ENCODE results near the gene GUCY1A2. TPM values are rescaled to one million over a fixed set of nuclear protein-coding genes. Genes with fewer than 3 reads are reported as not detected.
"Not testable (repeated sequence)": the region's sequence is repeated elsewhere in the genome, so short reads cannot be mapped to it uniquely, and the experiment has no call there.

Gene GUCY1A2
- total and polyA plus RNA-seq, 5 donors, result 0.43 to 9.0 (median 2.4) TPM

DNA sequence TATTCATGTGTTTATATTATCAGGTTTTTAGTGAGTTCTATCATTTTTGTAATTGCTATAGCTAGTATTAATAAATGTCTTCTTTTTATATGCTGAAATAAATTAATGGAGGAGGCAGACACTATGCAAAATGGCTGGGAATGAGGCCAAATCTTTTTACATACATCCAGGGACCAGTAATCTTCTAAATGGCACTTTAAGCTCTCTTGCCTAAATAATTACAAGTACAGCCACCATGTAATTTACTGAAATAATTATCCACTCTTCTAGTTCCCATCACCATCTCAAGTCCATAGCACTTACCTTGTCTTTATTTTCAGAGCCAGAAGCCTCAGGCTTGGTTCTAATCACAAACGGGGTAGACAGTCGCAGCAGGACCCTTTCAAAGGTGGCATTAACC lies 79.1 kb downstream of the GUCY1A2 start:
- no peaks in the 10 kb centered on the region for H3K27me3 ChIP-seq (ENCODE audit: control insufficient read depth, insufficient read depth)
- no peak for DNase-seq
- no peaks in the 10 kb centered on the region for H3K9me3 ChIP-seq (ENCODE audit: control insufficient read depth, low read length)
- H3K4me3 ChIP-seq (ENCODE audit: low read length), result no peak overlapping the region
- intact Hi-C loops (cut with DNase I), result no loop called here
- H3K4me1 ChIP-seq (ENCODE audit: control insufficient read depth, insufficient read depth, low read length), result no peaks in the 10 kb centered on the region
- ATAC-seq, result no peak
- no peak overlapping the region for H3K27ac ChIP-seq (ENCODE audit: low read length)
- 69% methylated on average over 2 of the region's 2 CpGs for WGBS

GRCh38 chr11:106937111-106937510 lies 81.2 kb downstream of the GUCY1A2 start:
- H3K27ac ChIP-seq (ENCODE audit: low read length), result no peak overlapping the region
- H3K9me3 ChIP-seq (ENCODE audit: control insufficient read depth, low read length), result no peaks in the 10 kb centered on the region
- DNase-seq, result no peak
- H3K4me3 ChIP-seq (ENCODE audit: low read length), result no peak overlapping the region
- ATAC-seq, result no peak
- H3K4me1 ChIP-seq (ENCODE audit: control insufficient read depth, insufficient read depth, low read length), result no peaks in the 10 kb centered on the region
- 86% methylated on average over 1 of the region's 1 CpG for WGBS
- intact Hi-C loops (cut with DNase I), result no loop called here
- no peaks in the 10 kb centered on the region for H3K27me3 ChIP-seq (ENCODE audit: control insufficient read depth, insufficient read depth)

GRCh38 chr11:106925245-106925644 lies 93.0 kb downstream of the GUCY1A2 start:
- intact Hi-C loops (cut with DNase I), result no loop called here
- no peak overlapping the region for H3K27ac ChIP-seq (ENCODE audit: low read length)
- no peak overlapping the region for H3K4me3 ChIP-seq (ENCODE audit: low read length)
- ATAC-seq (no peak), DNase-seq (no peak)
- H3K9me3 ChIP-seq (ENCODE audit: control insufficient read depth, low read length), result no peaks in the 10 kb centered on the region
- H3K27me3 ChIP-seq (ENCODE audit: control insufficient read depth, insufficient read depth), result no peaks in the 10 kb centered on the region
- H3K4me1 ChIP-seq (ENCODE audit: control insufficient read depth, insufficient read depth, low read length), result no peaks in the 10 kb centered on the region

DNA sequence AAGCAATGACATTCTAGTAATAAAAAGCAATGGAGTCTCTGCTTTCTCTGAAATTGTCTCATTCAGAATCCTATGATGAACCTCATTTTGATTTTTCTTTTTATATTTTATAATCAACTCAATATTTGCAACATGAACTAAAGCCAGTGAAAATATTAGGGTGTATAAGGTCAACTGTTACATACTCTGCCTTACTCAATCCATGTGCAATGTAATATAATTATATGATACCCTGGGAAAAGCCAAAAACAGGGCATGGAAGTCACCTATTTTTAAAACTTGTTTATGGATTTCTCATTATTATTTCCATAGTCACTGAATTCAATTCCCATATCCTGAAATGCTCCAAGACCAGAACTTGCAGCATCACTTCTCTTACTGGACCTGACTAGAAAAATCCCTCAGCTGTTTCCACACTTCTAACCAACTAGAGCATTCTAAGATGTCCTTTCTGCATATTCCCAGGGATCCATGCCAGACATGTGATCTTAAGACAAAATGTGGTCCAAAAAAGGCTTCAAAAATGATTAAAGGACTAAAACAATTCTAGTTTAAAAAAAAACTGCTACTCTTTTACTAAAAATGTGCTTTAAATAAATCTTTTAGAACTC lies 97.3 kb downstream of the GUCY1A2 start:
- ATAC-seq (no peak), DNase-seq (no peak)
- intact Hi-C loops (cut with DNase I), result no loop called here
- Histone ChIP-seq H3K9me3 (ENCODE audit: control insufficient read depth, low read length) (no peaks in the 10 kb centered on the region), H3K27me3 (ENCODE audit: control insufficient read depth, insufficient read depth) (no peaks in the 10 kb centered on the region), H3K27ac (ENCODE audit: low read length) (no peak overlapping the region), H3K4me1 (ENCODE audit: control insufficient read depth, insufficient read depth, low read length) (no peaks in the 10 kb centered on the region), H3K4me3 (ENCODE audit: low read length) (no peak overlapping the region)

DNA sequence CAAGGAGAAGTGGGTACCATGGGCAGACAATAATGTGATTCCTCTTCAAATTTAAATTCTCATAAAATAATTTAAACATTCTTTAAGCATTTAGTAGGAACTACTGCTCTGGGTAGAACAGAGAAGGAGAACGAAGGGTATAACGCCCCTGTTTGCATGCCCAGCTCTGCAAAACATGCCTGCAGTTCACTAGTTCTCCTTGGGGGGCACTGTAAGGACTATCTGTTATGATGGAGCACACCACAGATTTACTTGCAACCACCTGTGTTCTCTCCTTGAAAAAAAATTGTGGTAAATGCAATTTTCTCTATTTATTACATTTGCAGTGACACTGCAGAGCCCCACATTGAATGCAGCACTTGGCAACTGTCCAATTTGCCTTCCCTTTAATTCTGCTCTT lies 100.3 kb downstream of the GUCY1A2 start:
- Histone ChIP-seq H3K4me1 (ENCODE audit: control insufficient read depth, insufficient read depth, low read length) (no peaks in the 10 kb centered on the region), H3K27ac (ENCODE audit: low read length) (no peak overlapping the region), H3K4me3 (ENCODE audit: low read length) (no peak overlapping the region), H3K9me3 (ENCODE audit: control insufficient read depth, low read length) (no peaks in the 10 kb centered on the region), H3K27me3 (ENCODE audit: control insufficient read depth, insufficient read depth) (no peaks in the 10 kb centered on the region)
- no peak for DNase-seq
- intact Hi-C loops (cut with DNase I), result no loop called here
- 87% methylated on average over 2 of the region's 2 CpGs for WGBS
- no peak for ATAC-seq

DNA sequence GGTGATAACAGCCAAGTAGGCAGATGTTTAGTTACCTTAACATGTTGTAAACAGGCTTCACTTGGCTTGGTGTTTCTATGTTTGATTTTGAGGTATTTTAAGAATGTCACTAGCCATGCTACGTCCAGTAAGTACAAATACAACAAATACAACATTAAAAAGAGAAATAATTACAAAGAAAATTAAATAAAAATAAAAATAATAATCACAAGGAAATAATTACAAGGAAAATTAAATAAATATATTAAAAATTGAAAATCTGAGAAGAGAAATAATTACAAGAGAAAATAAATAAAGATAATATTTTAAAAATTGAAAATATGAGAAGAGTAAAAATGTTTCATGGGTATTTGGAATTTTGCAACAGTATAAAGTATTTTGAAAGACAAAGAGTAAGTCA lies 103.9 kb downstream of the GUCY1A2 start:
- Histone ChIP-seq H3K27ac (ENCODE audit: low read length) (no peak overlapping the region), H3K4me1 (ENCODE audit: control insufficient read depth, insufficient read depth, low read length) (no peaks in the 10 kb centered on the region), H3K27me3 (ENCODE audit: control insufficient read depth, insufficient read depth) (no peaks in the 10 kb centered on the region), H3K4me3 (ENCODE audit: low read length) (no peak overlapping the region), H3K9me3 (ENCODE audit: control insufficient read depth, low read length) (no peaks in the 10 kb centered on the region)
- intact Hi-C loops (cut with DNase I), result no loop called here
- 68% methylated on average over 1 of the region's 1 CpG for WGBS
- no peak for ATAC-seq
- no peak for DNase-seq

GRCh38 chr11:106913141-106913540 lies 105.1 kb downstream of the GUCY1A2 start:
- no peaks in the 10 kb centered on the region for H3K9me3 ChIP-seq (ENCODE audit: control insufficient read depth, low read length)
- DNase-seq (no peak), ATAC-seq (no peak)
- intact Hi-C loops (cut with DNase I), result no loop called here
- no peaks in the 10 kb centered on the region for H3K4me1 ChIP-seq (ENCODE audit: control insufficient read depth, insufficient read depth, low read length)
- H3K27me3 ChIP-seq (ENCODE audit: control insufficient read depth, insufficient read depth), result no peaks in the 10 kb centered on the region
- WGBS, result 81% methylated on average over 2 of the region's 2 CpGs
- H3K27ac ChIP-seq (ENCODE audit: low read length), result no peak overlapping the region
- H3K4me3 ChIP-seq (ENCODE audit: low read length), result no peak overlapping the region

DNA sequence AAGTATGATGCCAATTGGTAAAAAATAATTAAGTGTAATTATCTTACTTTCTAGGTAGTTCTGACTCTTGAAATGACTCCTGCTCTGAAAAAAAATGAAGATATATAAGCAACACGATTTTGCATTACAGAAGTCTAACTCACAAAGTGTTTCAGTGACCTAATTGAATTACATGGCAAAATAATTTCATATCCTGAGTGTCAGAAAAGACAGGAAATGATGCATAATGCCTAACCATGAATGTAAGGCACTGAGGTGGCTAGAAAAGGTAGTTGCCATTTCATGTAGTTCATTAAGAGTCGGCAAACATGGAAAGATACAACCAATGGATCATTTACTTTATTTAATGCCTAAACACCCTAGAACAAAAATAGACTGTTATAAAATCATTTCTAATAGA lies 113.5 kb downstream of the GUCY1A2 start:
- WGBS, result 42% methylated on average over 2 of the region's 2 CpGs
- intact Hi-C loops (cut with DNase I), result no loop called here
- no peak overlapping the region for H3K27ac ChIP-seq (ENCODE audit: low read length)

GRCh38 chr11:106889718-106890117 lies 128.6 kb downstream of the GUCY1A2 start:
- 96% methylated on average over 1 of the region's 1 CpG for WGBS
- Histone ChIP-seq H3K9me3 (ENCODE audit: control insufficient read depth, low read length) (no peaks in the 10 kb centered on the region), H3K4me3 (ENCODE audit: low read length) (no peak overlapping the region), H3K27ac (ENCODE audit: low read length) (no peak overlapping the region), H3K4me1 (ENCODE audit: control insufficient read depth, insufficient read depth, low read length) (no peaks in the 10 kb centered on the region), H3K27me3 (ENCODE audit: control insufficient read depth, insufficient read depth) (no peaks in the 10 kb centered on the region)
- no peak for ATAC-seq
- no peak for DNase-seq
- intact Hi-C loops (cut with DNase I), result no loop called here

More for the DNA sequence above, 113.5 kb downstream of the GUCY1A2 start:
- Histone ChIP-seq H3K4me3 (ENCODE audit: low read length) (no peak overlapping the region), H3K4me1 (ENCODE audit: control insufficient read depth, insufficient read depth, low read length) (no peaks in the 10 kb centered on the region), H3K27me3 (ENCODE audit: control insufficient read depth, insufficient read depth) (no peaks in the 10 kb centered on the region), H3K9me3 (ENCODE audit: control insufficient read depth, low read length) (no peaks in the 10 kb centered on the region)
- no peak for ATAC-seq
- DNase-seq, result no peak

DNA sequence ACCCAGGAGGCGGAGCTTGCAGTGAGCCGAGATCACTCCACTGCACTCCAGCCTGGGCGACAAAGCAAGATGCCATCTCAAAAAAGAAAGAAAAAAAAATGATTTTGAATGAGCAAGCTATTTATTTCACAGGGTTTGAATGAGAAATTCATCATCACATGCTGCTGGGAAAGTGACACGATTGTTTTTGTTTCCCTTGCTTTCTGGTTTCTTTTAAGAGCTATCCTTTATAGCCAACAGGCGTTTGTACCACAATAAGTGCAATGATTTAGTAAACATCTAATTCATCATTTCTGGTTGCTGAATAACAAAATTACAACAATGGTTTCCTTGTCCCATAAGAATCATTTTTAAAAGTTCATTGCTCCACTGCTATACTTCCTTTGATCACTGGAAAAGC lies 129.9 kb downstream of the GUCY1A2 start:
- H3K27me3 ChIP-seq (ENCODE audit: control insufficient read depth, insufficient read depth), result no peaks in the 10 kb centered on the region
- DNase-seq, result no peak
- no peaks in the 10 kb centered on the region for H3K4me1 ChIP-seq (ENCODE audit: control insufficient read depth, insufficient read depth, low read length)
- H3K27ac ChIP-seq (ENCODE audit: low read length), result no peak overlapping the region
- H3K4me3 ChIP-seq (ENCODE audit: low read length), result no peak overlapping the region
- no peaks in the 10 kb centered on the region for H3K9me3 ChIP-seq (ENCODE audit: control insufficient read depth, low read length)
- no peak for ATAC-seq
- intact Hi-C loops (cut with DNase I), result no loop called here
- WGBS, result 85% methylated on average over 5 of the region's 5 CpGs

GRCh38 chr11:106883693-106884092 lies 134.6 kb downstream of the GUCY1A2 start:
- H3K27ac ChIP-seq (ENCODE audit: low read length); H3K9me3 ChIP-seq (ENCODE audit: control insufficient read depth, low read length); ATAC-seq; H3K4me3 ChIP-seq (ENCODE audit: low read length); H3K4me1 ChIP-seq (ENCODE audit: control insufficient read depth, insufficient read depth, low read length); intact Hi-C loops (cut with DNase I); DNase-seq; H3K27me3 ChIP-seq (ENCODE audit: control insufficient read depth, insufficient read depth): not testable (repeated sequence)
- WGBS, result 86% methylated on average over 5 of the region's 5 CpGs

DNA sequence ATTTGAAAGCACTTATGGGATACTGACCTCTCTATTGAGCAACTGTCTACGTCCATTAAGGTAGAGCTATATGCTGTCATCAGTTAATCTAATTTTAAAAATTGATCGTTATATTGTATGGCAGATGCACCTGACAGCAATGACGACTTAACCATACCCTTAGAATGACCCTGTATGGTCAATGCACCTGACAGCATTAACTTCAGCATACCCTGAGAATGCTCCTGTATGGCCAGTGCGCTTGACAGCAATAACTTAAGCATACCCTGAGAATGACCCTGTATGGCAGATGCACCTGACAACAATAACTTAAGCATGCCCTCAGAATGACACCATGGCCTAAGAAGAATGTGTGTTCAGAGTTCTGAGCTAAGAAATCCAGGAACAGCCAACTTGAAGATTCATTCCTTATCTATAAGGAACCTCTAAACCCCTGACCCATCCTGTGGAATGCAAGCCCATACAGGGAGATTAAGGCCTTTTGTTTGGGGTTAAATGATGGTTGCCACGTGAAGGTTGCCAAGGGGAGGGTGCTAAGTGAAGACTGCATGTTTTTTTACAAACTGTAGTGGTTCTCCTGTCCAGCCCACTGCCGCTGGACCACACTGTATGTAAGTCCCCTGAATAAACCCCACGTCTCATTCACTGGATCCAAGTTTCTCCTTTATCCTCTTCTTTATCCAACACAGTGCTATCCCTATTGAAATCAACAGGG lies 138.3 kb downstream of the GUCY1A2 start:
- Histone ChIP-seq H3K4me1 (ENCODE audit: control insufficient read depth, insufficient read depth, low read length) (no peaks in the 10 kb centered on the region), H3K27me3 (ENCODE audit: control insufficient read depth, insufficient read depth) (no peaks in the 10 kb centered on the region), H3K4me3 (ENCODE audit: low read length) (no peak overlapping the region), H3K27ac (ENCODE audit: low read length) (no peak overlapping the region), H3K9me3 (ENCODE audit: control insufficient read depth, low read length) (no peaks in the 10 kb centered on the region)
- ATAC-seq (no peak), DNase-seq (no peak)
- intact Hi-C loops (cut with DNase I), result no loop called here
- 77% methylated on average over 7 of the region's 7 CpGs for WGBS
